HCT116 (cell line): ENCODE measurements around the gene NCKAP5. TPM values are rescaled to one million over a fixed set of nuclear protein-coding genes. Genes with fewer than 3 reads are reported as not detected.

Experiments
- ATAC-seq: fragments of 200-7000 bp; cut with Tn5 transposase; 2 replicates; pipeline ENCODE4 v1.9.1; 2020; ENCODE audit warnings: mild to moderate bottlenecking, moderate library complexity
- BruUV-seq: library from RNA; stranded (reverse); fragments of 400-500 nt; replicated peaks from 2 replicates; lab custom pipeline; 2021; lab: Mats Ljungman, UMichigan
- CTCF ChIA-PET: fragments of 300-600 bp; sonication (Branson Sonifier 250); formaldehyde crosslinking; loops from one replicate; lab custom pipeline; 2021; ENCODE audit warnings: antibody characterized with exemption; lab: Charles Lee
- POLR2A ChIA-PET: fragments of 300-600, 350-600 bp; sonication (Branson Sonifier 250); formaldehyde crosslinking; loops from one replicate; lab custom pipeline; 2021; ENCODE audit warnings: antibody characterized with exemption; lab: Charles Lee
- RAD21 ChIA-PET, 2 experiments: fragments of 300-600 bp; sonication (Branson Sonifier 250); formaldehyde crosslinking; loops; one replicate each; lab custom pipeline; 2023; ENCODE audit warnings: low total read pairs in 2 of 2; ENCODE audit not compliant: uncharacterized antibody in 2 of 2, unreplicated experiment in 2 of 2, low non-redundant PET in 1 of 2; lab: Charles Lee
- DNase-seq: peaks from one replicate; pipeline ENCODE4 v3.0.0-alpha.2; 2010; ENCODE audit warnings: low read depth, low spot score
- H2AFZ ChIP-seq: fragments of 200-600 bp; shearing (Covaris generic), sonication (generic); 2 replicates; pipeline ENCODE4 v1.6.1; 2017; ENCODE audit warnings: low read depth, mixed run types, mixed read lengths, antibody characterized with exemption, low read length; ENCODE audit not compliant: poor library complexity, severe bottlenecking
- H3K27ac ChIP-seq: 2 replicates; pipeline ENCODE4 v1.5.1; 2012; ENCODE audit warnings: low read depth, low read length
- H3K27me3 ChIP-seq: fragments of 200-600 bp; sonication (generic); 2 replicates; pipeline ENCODE4 v1.6.1; 2016; ENCODE audit warnings: mixed run types, low read length, mixed read lengths; ENCODE audit not compliant: insufficient read depth
- H3K36me3 ChIP-seq, 2 experiments: fragments of 200-500 bp in 1 of 2; fragments of 200-600 bp in 1 of 2; sonication (Bioruptor generic) in 1 of 2; sonication (generic) in 1 of 2; 2 replicates each; pipeline versions ENCODE4 v1.5.1 to v1.6.1; 2014 to 2016; ENCODE audit warnings: low read length in 2 of 2, inconsistent platforms in 1 of 2, mixed read lengths in 1 of 2, mixed run types in 1 of 2; ENCODE audit not compliant: insufficient read depth in 2 of 2, control insufficient read depth in 1 of 2
- H3K4me1 ChIP-seq, 2 experiments: fragments of 200-600 bp in 1 of 2; sonication (generic) in 1 of 2; 2 replicates each; pipeline versions ENCODE4 v1.5.1 to v1.6.1; 2012 to 2017; ENCODE audit warnings: low read length in 2 of 2, inconsistent platforms in 1 of 2, mild to moderate bottlenecking in 1 of 2, mixed read lengths in 1 of 2, mixed run types in 1 of 2, moderate library complexity in 1 of 2; ENCODE audit not compliant: insufficient read depth in 2 of 2, control insufficient read depth in 1 of 2
- H3K4me2 ChIP-seq: fragments of 200-600 bp; sonication (generic); 2 replicates; pipeline ENCODE4 v1.6.1; 2017; ENCODE audit warnings: mixed run types, low read length, mixed read lengths
- H3K4me3 ChIP-seq, 2 experiments: fragments of 200-600 bp in 1 of 2; sonication (generic) in 1 of 2; replicated peaks in 1 of 2; 2 replicates each; pipeline ENCODE4 v1.5.1; 2011 to 2016; ENCODE audit warnings: low read length in 2 of 2, control low read depth in 1 of 2, low read depth in 1 of 2, mild to moderate bottlenecking in 1 of 2, mixed read lengths in 1 of 2, mixed run types in 1 of 2
- H3K79me2 ChIP-seq: fragments of 200-600 bp; sonication (generic); 2 replicates; pipeline ENCODE4 v1.6.1; 2017; ENCODE audit warnings: mild to moderate bottlenecking, mixed run types, low read length, moderate library complexity, mixed read lengths; ENCODE audit not compliant: insufficient read depth
- H3K9ac ChIP-seq: fragments of 200-600 bp; sonication (generic); 2 replicates; pipeline ENCODE4 v1.6.1; 2016; ENCODE audit warnings: low read length, mixed read lengths
- H3K9me2 ChIP-seq: fragments of 200-600 bp; sonication (generic), shearing (Covaris generic); 2 replicates; pipeline ENCODE4 v1.6.1; 2017; ENCODE audit warnings: mixed run types, mild to moderate bottlenecking, moderate library complexity; ENCODE audit not compliant: insufficient read depth
- H3K9me3 ChIP-seq, 2 experiments: fragments of 200-500 bp in 1 of 2; fragments of 200-600 bp in 1 of 2; sonication (Bioruptor generic) in 1 of 2; sonication (generic) in 1 of 2; 2 replicates each; pipeline ENCODE4 v1.6.1; 2014 to 2017; ENCODE audit warnings: low read length in 2 of 2, mixed read lengths in 2 of 2, inconsistent platforms in 1 of 2, low read depth in 1 of 2, mild to moderate bottlenecking in 1 of 2, mixed run types in 1 of 2, moderate library complexity in 1 of 2; ENCODE audit not compliant: control insufficient read depth in 1 of 2, insufficient read depth in 1 of 2
- H4K20me1 ChIP-seq: fragments of 200-600 bp; sonication (generic), shearing (Covaris generic); 2 replicates; pipeline ENCODE4 v1.6.1; 2017; ENCODE audit warnings: mixed run types, mild to moderate bottlenecking, moderate library complexity; ENCODE audit not compliant: insufficient read depth
- CBX3 ChIP-seq: IDR thresholded peaks from 2 replicates; pipeline ENCODE4 v1.6.1; 2012; ENCODE audit warnings: low read depth
- CEBPB ChIP-seq: IDR thresholded peaks from 2 replicates; pipeline ENCODE4 v1.6.1; 2012; ENCODE audit warnings: low read depth
- ELF1 ChIP-seq: IDR thresholded peaks from 2 replicates; pipeline ENCODE4 v1.6.1; 2012; ENCODE audit warnings: low read depth, borderline replicate concordance
- EZH2phosphoT487 ChIP-seq: fragments of 200-600 bp; IDR thresholded peaks from 2 replicates; pipeline ENCODE4 v1.6.1; 2018; ENCODE audit warnings: antibody characterized with exemption, borderline replicate concordance
- FOSL1 ChIP-seq: IDR thresholded peaks from 2 replicates; pipeline ENCODE4 v1.6.1; 2012; ENCODE audit warnings: low read depth
- JUND ChIP-seq: IDR thresholded peaks from 2 replicates; pipeline ENCODE4 v1.6.1; 2012
- POLR2AphosphoS5 ChIP-seq: IDR thresholded peaks from 2 replicates; pipeline ENCODE4 v1.6.1; 2011; ENCODE audit warnings: mild to moderate bottlenecking, low read depth, low read length, moderate library complexity
- RAD21 ChIP-seq: IDR thresholded peaks from 2 replicates; pipeline ENCODE4 v1.6.1; 2012; ENCODE audit warnings: low read depth, mild to moderate bottlenecking
- SIN3A ChIP-seq: IDR thresholded peaks from 2 replicates; pipeline ENCODE4 v1.6.1; 2012; ENCODE audit warnings: low read depth
- SP1 ChIP-seq: IDR thresholded peaks from 2 replicates; pipeline ENCODE4 v1.6.1; 2012; ENCODE audit warnings: low read depth
- SRF ChIP-seq: IDR thresholded peaks from 2 replicates; pipeline ENCODE4 v1.6.1; 2012; ENCODE audit warnings: low read depth
- ZNF274 ChIP-seq: fragments of 200-500 bp; sonication (Bioruptor generic); IDR thresholded peaks from 2 replicates; pipeline ENCODE4 v1.6.1; 2014; ENCODE audit warnings: mild to moderate bottlenecking, low read depth, low read length, inconsistent platforms
- intact Hi-C: fragments of 100-400 bp; cut with micrococcal nuclease; formaldehyde crosslinking; loops from 2 replicates; pipeline ENCODE4 v1.10.0; 2022
- total RNA-seq: library from RNA; stranded (reverse); gene quantifications from one replicate; pipeline ENCODE4 v1.2.1, GENCODE V29; 2021; ENCODE audit not compliant: unreplicated experiment
- TF ChIP-seq, protein P1 (sequence below), 3 experiments: fragments of 200-600 bp in 1 of 3; sonication (generic) in 1 of 3; IDR thresholded peaks in 2 of 3; conservative IDR thresholded peaks in 1 of 3; 2 replicates each; pipeline ENCODE4 v1.5.1; 2012 to 2017; ENCODE audit warnings: low read depth in 2 of 3, low read length in 2 of 3, antibody characterized with exemption in 1 of 3, borderline replicate concordance in 1 of 3, control low read depth in 1 of 3, mild to moderate bottlenecking in 1 of 3, mixed read lengths in 1 of 3, mixed run types in 1 of 3, moderate library complexity in 1 of 3; ENCODE audit not compliant: insufficient read depth in 1 of 3
- TF ChIP-seq, protein P2 (sequence below): IDR thresholded peaks from 2 replicates; pipeline ENCODE4 v1.6.1; 2012
- TF ChIP-seq, protein P3 (sequence below): IDR thresholded peaks from 2 replicates; pipeline ENCODE4 v1.6.1; 2012

The NCKAP5 gene
- total RNA-seq, 1 experiment from 2014 or later = 0.30 TPM

DNA sequence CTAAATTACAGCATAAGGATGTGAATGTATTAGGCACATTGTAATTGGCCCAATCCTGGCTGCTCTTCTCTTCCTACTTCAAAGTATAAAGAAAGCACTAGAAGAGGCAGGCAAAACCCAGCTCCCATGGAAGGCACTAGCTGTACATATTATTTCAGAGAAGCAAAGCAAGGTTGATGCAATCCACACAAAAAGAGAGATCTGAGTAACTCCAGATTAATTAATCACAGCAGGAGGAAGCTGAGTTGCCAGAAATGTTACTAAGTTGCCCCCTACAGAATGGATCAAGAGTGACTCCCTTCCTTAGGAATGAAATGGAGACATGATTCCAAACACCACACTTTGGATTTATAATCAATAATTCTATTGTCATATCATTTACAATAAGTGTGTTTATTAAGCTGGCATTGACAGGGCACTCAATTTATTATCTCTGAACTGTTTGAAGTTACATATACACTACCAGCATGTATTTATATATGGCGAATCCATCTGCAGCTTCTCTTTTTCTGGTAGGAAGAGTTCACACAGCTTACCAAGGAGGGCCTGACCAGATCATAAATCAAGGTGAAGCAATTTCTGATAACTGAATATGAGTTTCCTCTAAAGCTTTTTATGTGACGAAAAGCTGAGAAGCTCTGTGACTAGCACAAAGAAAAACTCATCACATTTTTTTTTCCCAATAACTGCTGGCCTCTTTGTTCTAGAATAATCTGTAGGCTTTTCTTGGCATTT lies 505.2 kb downstream of the NCKAP5 start (continued):
- TF ChIP-seq, protein P1, sequence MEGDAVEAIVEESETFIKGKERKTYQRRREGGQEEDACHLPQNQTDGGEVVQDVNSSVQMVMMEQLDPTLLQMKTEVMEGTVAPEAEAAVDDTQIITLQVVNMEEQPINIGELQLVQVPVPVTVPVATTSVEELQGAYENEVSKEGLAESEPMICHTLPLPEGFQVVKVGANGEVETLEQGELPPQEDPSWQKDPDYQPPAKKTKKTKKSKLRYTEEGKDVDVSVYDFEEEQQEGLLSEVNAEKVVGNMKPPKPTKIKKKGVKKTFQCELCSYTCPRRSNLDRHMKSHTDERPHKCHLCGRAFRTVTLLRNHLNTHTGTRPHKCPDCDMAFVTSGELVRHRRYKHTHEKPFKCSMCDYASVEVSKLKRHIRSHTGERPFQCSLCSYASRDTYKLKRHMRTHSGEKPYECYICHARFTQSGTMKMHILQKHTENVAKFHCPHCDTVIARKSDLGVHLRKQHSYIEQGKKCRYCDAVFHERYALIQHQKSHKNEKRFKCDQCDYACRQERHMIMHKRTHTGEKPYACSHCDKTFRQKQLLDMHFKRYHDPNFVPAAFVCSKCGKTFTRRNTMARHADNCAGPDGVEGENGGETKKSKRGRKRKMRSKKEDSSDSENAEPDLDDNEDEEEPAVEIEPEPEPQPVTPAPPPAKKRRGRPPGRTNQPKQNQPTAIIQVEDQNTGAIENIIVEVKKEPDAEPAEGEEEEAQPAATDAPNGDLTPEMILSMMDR (IDR thresholded peaks at IDR 0.05 in 2 of 3, conservative IDR thresholded peaks at IDR 0.05 in 1 of 3; ENCODE audit: borderline replicate concordance in 1 of 3, insufficient read depth in 1 of 3, low read depth in 2 of 3, low read length in 2 of 3) = no peak
- no peak for TF ChIP-seq POLR2AphosphoS5

DNA sequence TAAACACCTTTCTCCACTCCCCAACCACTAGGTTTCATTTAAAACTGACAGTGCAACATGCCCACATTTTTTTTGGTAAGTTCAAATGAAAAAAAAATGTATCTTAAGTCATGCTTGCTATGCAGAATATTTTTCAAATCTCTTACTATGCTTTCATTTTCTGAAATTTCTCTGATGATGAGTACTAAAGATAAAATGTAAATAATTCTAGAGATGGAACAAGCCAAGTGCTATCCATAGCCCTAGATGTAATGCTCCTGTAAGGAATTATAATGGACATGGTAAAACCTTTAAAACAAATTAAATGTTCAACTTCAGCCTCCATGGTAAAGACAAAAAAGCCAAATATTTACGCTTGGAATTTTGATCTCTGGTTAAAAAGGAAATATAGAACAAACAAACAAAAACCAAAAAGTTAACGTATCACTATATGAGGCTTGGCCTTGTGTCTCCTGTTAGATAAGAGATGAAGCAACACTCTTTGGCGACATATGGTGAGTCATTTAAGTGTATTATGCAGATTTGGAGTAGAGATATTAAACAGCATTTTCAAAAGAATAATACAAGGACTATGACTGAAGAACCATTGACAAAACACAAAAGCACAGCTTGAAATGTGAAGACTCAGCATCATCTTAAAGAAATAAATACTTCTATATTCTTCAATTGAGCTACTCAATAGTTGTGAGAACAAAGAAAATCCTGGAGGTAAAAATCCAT lies 506.2 kb downstream of the NCKAP5 start:
- no peak for ATAC-seq
- H3K27me3 ChIP-seq = no peaks in the 10 kb centered on the region
- no peak for TF ChIP-seq SRF
- TF ChIP-seq POLR2AphosphoS5 = no peak
- TF ChIP-seq, protein P1 (IDR thresholded peaks at IDR 0.05 in 2 of 3, conservative IDR thresholded peaks at IDR 0.05 in 1 of 3; ENCODE audit: borderline replicate concordance in 1 of 3, insufficient read depth in 1 of 3, low read depth in 2 of 3, low read length in 2 of 3) = no peak
- TF ChIP-seq FOSL1 = no peak
- no peak for TF ChIP-seq RAD21
- TF ChIP-seq SIN3A = no peak
- TF ChIP-seq JUND = no peak
- no peak for TF ChIP-seq SP1
- no peak for TF ChIP-seq ELF1
- no peak for TF ChIP-seq CEBPB
- TF ChIP-seq ZNF274 = no peak
- TF ChIP-seq EZH2phosphoT487 = no peak
- TF ChIP-seq, protein P2, sequence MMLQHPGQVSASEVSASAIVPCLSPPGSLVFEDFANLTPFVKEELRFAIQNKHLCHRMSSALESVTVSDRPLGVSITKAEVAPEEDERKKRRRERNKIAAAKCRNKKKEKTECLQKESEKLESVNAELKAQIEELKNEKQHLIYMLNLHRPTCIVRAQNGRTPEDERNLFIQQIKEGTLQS = no peak
- no peak for TF ChIP-seq CBX3
- TF ChIP-seq, protein P3, sequence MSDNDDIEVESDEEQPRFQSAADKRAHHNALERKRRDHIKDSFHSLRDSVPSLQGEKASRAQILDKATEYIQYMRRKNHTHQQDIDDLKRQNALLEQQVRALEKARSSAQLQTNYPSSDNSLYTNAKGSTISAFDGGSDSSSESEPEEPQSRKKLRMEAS = no peak
- no peak overlapping the region for H2AFZ ChIP-seq
- no peaks in the 10 kb centered on the region for H3K4me1 ChIP-seq
- H3K36me3 ChIP-seq = no peaks in the 10 kb centered on the region
- H4K20me1 ChIP-seq = no peaks in the 10 kb centered on the region
- intact Hi-C loops = no loop called here
- no peaks in the 10 kb centered on the region for H3K9me2 ChIP-seq
- H3K9me3 ChIP-seq = no peaks in the 10 kb centered on the region
- RAD21 ChIA-PET = no interaction called here
- POLR2A ChIA-PET = no interaction called here
- no peak overlapping the region for H3K4me3 ChIP-seq
- no TSS peak for BruUV-seq
- H3K27ac ChIP-seq = no peak overlapping the region
- H3K79me2 ChIP-seq = no peaks in the 10 kb centered on the region
- H3K9ac ChIP-seq = no peak overlapping the region
- H3K4me2 ChIP-seq = no peak overlapping the region
- DNase-seq = no peak
- CTCF ChIA-PET = no interaction called here
